ENCODE results near the gene ZDHHC4. TPM values are rescaled to one million over a fixed set of nuclear protein-coding genes. Genes with fewer than 3 reads are reported as not detected.

Gene ZDHHC4
- total RNA-seq, 1 donor from 2014 or later, result 28.3 TPM

DNA sequence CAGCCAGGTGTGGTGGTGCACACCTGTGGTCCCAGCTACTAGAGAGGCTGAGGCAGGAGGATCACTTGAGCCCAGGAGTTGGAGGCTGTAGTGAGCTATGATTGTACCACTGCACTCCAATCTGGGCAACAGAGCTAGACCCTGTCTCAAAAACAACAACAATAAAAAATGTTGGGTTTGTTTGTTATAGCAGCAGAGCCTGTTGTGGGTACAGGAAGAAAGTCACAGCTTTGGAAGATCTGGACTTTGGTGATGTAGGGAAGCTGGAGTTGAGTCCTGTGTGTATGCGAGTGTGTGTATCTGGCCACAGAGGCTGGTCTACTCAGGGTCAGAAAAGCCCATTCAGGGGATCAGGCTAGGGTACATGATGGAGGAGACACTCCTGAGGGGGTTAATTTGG lies 29.9 kb upstream of the ZDHHC4 start:
- Mint-ChIP-seq H3K9me3 (no peaks in the 10 kb centered on the region), H3K27ac (no peak overlapping the region), H3K36me3 (ENCODE audit: low read depth) (no peaks in the 10 kb centered on the region), H3K4me1 (peaks cover 7% of the 10 kb centered on the region), H3K27me3 (no peaks in the 10 kb centered on the region), H3K4me3 (no peak overlapping the region)
- intact Hi-C loops (cut with micrococcal nuclease), result no loop called here
- no peak for DNase-seq

DNA sequence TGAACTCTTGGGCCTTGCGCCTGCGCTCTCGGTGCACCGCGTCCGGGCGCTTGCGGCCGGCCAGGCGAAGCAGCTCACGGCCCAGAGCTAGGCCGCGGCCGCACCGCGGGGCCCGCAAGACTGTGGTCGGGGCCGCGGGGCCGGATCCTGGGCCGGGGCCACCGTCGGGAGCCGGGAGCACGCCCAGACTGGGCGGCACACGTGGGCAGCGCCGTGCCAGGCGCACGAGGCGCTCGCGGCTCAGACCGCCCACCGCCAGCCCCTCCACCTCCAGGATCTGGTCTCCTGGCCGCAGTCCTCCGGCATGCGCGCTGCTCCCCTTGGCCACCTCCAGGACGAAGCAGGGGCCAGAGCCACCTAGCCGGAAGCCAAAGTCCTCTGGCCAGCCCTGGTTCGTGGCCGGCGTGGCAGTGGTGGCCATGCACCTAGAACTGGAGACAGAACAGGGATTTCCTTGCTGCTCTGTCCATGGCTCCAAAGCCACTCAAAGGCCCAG lies 26.2 kb upstream of the ZDHHC4 start, which contains the start of gene GRID2IP:
GRID2IP (minus strand) TSS at position 446 of the 496 bp plus-strand sequence; CDS start at position 421, 25 bp downstream.
- H3K27ac Mint-ChIP-seq, result no peak within 1 kb of the TSS
- intact Hi-C loops (cut with micrococcal nuclease), result no loop called here
- no peaks in the 10 kb centered on the region for H3K36me3 Mint-ChIP-seq (ENCODE audit: low read depth)

DNA sequence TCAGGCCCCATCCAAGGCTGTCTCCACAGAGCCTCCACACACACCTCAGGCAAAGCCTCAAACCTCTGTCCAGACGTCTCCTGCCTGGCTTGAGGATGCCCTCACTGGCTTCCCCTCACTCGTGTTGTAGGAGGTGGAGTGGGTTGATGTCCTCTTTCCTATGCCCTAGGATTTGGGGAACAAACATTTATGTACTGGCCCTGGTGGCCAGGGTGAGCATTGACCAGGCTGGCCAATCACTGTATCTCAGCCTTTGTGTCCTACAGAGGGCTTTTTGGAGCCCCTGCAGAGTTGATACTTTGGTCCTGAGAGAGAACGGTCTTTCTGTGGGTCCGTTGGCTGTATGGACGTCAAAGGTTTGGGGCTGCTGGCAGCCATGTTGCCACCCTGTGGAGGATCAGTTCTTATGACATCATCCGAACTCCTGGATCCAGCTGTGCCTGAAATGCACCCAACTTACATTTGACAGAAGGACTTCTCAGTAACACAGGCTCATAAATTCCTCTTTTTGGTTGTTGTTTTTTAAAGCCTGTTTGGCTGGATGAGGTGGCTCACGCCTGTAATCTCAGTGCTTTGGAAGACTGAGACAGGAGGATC lies 23.7 kb upstream of the ZDHHC4 start:
- no peaks in the 10 kb centered on the region for H3K9me3 Mint-ChIP-seq
- no peak for DNase-seq
- intact Hi-C loops (cut with micrococcal nuclease), result no loop called here
- H3K27ac Mint-ChIP-seq, result no peak overlapping the region
- H3K36me3 Mint-ChIP-seq (ENCODE audit: low read depth), result no peaks in the 10 kb centered on the region
- H3K4me1 Mint-ChIP-seq, result peaks cover 6% of the 10 kb centered on the region
- no peak overlapping the region for H3K4me3 Mint-ChIP-seq
- no peaks in the 10 kb centered on the region for H3K27me3 Mint-ChIP-seq

More for the DNA sequence above, 26.2 kb upstream of the ZDHHC4 start, which contains the start of gene GRID2IP:
- H3K4me1 Mint-ChIP-seq, result peaks cover 8% of the 10 kb centered on the region
- no peak for DNase-seq
- H3K4me3 Mint-ChIP-seq, result no peak within 1 kb of the TSS
- no peaks in the 10 kb centered on the region for H3K9me3 Mint-ChIP-seq
- no peaks in the 10 kb centered on the region for H3K27me3 Mint-ChIP-seq

DNA sequence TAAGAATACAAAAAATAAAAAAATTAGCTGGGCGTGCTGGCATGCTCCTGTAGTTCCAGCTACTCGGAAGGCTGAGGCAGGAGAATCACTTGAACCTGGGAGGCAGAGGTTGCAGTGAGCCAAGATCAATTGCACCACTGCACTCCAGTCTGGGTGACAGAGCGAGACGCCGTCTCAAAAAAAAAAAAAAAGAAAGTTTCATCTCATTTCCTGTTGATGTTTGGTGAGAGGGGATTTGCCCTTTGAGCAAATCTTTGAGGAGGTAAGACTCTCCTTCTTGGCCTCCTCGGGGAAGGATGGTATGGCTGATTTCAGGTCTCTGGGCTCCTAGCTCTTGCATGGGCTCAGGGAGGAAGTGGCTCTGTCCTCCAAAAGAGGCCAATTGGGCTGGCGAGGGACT lies 22.4 kb upstream of the ZDHHC4 start:
- intact Hi-C loops (cut with micrococcal nuclease), result no loop called here
- peak; percentile 63 for DNase-seq
- Mint-ChIP-seq H3K4me1 (peaks cover 6% of the 10 kb centered on the region), H3K27ac (peak overlapping the region; percentile 89), H3K27me3 (peaks cover 4% of the 10 kb centered on the region), H3K4me3 (peak overlapping the region; percentile 55), H3K36me3 (ENCODE audit: low read depth) (no peaks in the 10 kb centered on the region), H3K9me3 (no peaks in the 10 kb centered on the region)

DNA sequence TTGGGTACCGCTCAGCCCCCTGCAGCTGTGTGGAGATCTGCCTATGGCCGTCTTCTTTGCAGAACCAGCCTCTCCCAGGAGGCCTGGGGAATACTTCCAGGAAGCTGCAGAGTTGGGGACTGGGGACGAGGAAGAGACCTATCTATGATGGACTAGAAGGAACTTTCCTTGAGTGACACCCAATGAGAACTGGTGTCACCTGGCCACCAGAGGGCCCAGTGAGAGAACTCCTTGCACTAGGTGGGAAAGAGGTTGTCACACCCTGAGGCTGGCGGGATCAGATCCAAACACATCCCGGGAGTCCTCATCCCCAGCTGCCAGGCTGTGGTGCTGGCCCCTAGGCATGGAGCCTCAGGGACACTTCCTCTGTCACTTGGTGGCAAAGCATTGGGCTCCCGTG lies 21.1 kb upstream of the ZDHHC4 start:
- H3K27ac Mint-ChIP-seq, result no peak overlapping the region
- intact Hi-C loops (cut with micrococcal nuclease), result no loop called here
- H3K36me3 Mint-ChIP-seq (ENCODE audit: low read depth), result no peaks in the 10 kb centered on the region
- H3K9me3 Mint-ChIP-seq, result no peaks in the 10 kb centered on the region
- DNase-seq, result no peak
- peaks cover 6% of the 10 kb centered on the region for H3K4me1 Mint-ChIP-seq
- H3K27me3 Mint-ChIP-seq, result peaks cover 5% of the 10 kb centered on the region
- H3K4me3 Mint-ChIP-seq, result no peak overlapping the region

DNA sequence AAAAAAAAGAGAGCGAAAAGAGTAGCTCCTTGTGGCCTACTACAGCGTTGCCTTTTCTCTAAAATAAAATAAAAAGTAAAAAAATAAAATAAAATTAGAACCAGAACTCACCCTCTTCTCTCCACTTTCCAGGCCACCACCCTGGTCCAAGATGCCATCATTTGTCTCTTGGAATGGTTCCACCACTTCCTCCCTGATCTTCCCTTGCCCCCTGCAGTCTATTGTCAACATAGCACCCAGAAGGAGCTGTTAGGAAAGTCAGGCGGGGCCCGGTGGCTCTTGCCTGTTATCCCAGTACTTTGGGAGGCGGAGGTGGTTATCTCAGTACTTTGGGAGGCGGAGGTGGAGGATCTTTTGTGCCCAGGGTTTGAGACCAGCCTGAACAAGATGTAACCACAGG lies 18.4 kb upstream of the ZDHHC4 start:
- Mint-ChIP-seq H3K36me3 (ENCODE audit: low read depth) (no peaks in the 10 kb centered on the region), H3K27ac (no peak overlapping the region), H3K4me3 (no peak overlapping the region), H3K9me3 (no peaks in the 10 kb centered on the region), H3K27me3 (peaks cover 5% of the 10 kb centered on the region), H3K4me1 (peaks cover 6% of the 10 kb centered on the region)
- peak; percentile 73 for DNase-seq
- intact Hi-C loops (cut with micrococcal nuclease), result loop anchor here (2.0 kb wide), 1 partner anchor 42 kb away; no protein-coding TSS in a partner anchor

DNA sequence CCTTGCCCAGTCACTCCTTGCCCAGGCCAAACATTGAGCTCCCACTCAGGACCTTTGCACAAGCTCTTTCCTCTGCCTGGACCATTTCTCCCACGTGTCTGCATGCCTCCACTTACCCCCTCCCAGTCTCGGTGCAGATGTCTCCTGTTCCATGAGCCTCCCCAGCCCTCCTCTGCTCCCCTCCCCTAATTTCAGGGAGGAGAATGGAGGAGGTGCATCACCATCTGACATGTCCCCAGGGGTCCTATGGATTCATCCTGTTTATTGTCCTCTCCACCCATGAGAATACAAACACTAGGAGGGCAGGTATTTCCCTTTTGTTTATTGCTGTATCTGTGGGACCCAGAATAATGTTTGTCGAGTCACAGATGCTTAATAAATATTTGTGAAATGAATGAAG lies 17.4 kb upstream of the ZDHHC4 start:
- Mint-ChIP-seq H3K27me3 (peaks cover 5% of the 10 kb centered on the region), H3K36me3 (ENCODE audit: low read depth) (no peaks in the 10 kb centered on the region), H3K9me3 (no peaks in the 10 kb centered on the region), H3K4me3 (no peak overlapping the region), H3K4me1 (peaks cover 2% of the 10 kb centered on the region), H3K27ac (no peak overlapping the region)
- intact Hi-C loops (cut with micrococcal nuclease), result loop anchor here (2.0 kb wide), 1 partner anchor 43 kb away; no protein-coding TSS in a partner anchor
- DNase-seq, result no peak

DNA sequence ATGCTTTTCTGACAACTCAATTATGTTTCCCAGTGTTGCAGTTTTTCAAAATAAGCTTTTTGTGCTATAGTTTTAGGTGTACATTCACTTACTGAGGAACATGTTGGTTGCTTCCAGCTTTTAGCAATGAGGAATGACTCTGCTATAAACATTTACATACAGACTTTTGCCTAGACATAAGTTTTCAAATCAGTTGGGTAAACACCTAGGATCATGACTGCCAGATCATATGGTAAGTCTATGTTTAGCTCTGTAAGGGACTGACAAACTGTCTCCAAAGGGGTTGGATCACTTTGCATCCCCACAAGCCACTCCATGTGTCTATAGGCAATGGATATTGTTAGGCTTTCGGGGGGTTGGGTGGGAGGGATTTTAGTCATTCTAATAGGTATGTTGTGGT lies 15.1 kb upstream of the ZDHHC4 start:
- H3K9me3 Mint-ChIP-seq, result no peaks in the 10 kb centered on the region
- intact Hi-C loops (cut with micrococcal nuclease), result no loop called here
- no peaks in the 10 kb centered on the region for H3K4me1 Mint-ChIP-seq
- no peak overlapping the region for H3K27ac Mint-ChIP-seq
- peaks cover 5% of the 10 kb centered on the region for H3K27me3 Mint-ChIP-seq
- DNase-seq, result no peak
- no peaks in the 10 kb centered on the region for H3K36me3 Mint-ChIP-seq (ENCODE audit: low read depth)
- no peak overlapping the region for H3K4me3 Mint-ChIP-seq

DNA sequence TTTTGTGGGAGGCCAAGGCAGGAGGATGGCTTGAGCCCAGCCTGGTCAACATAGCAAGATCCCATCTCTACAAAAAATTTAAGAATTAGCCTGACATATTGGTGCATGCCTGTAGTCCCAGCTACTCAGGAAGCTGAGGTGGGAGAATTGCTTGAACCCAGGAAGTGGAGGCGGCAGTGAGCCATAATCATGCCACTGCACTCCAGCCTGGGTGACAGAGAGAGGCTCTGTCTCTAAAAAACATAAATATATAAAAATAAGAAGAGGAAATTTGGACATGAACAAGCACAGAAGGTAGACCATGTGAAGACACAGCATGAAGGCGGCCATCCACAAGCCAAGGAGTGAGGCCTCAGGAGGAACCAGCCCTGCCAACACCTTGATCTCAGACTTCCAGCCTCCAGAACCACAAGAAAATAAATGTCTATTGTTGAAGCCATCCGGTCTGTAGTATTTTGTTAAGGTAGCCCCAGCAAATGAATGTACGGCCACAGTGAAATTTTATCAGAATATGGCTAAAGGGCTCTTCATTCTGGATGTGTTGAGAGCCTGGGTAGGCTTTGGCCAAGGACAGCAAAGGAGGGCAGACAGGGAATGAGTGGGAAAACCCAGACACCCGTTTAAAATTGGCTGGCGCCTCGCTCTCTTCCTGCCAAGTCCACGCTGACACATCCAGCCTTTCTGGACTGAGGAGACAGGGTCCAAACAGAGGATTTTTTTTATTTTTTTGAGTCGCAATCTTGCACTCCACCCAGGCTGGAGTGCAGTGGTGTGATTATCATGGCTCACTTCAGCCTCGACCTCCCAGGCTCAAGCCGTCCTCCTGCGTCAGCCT lies 13.1 kb upstream of the ZDHHC4 start:
- Mint-ChIP-seq H3K27me3 (peaks cover 5% of the 10 kb centered on the region), H3K4me3 (no peak overlapping the region), H3K27ac (no peak overlapping the region), H3K9me3 (no peaks in the 10 kb centered on the region), H3K4me1 (no peaks in the 10 kb centered on the region), H3K36me3 (ENCODE audit: low read depth) (no peaks in the 10 kb centered on the region)
- no peak for DNase-seq
- intact Hi-C loops (cut with micrococcal nuclease), result no loop called here

DNA sequence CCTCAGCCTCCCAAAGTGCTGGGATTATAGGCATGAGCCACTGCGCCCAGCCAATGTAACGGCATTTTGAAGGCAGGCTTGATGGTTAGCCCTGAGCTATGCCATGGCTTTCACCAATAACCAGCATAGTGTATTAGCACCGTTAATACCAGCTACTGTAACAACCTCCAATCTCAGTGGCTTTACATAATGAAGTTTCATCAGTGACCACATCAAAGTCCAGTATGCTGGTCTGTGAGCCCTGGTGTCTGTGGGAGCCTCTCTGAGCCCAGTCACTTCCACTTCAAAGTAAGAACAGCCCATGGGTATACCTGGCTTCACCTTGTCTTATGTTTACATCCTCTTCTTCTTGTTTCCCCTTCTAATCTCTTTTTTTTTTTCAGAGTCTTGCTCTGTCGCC lies 11.6 kb upstream of the ZDHHC4 start:
- no peak overlapping the region for H3K4me3 Mint-ChIP-seq
- intact Hi-C loops (cut with micrococcal nuclease), result no loop called here
- no peak for DNase-seq
- no peaks in the 10 kb centered on the region for H3K36me3 Mint-ChIP-seq (ENCODE audit: low read depth)
- H3K27me3 Mint-ChIP-seq, result no peaks in the 10 kb centered on the region
- no peak overlapping the region for H3K27ac Mint-ChIP-seq
- no peaks in the 10 kb centered on the region for H3K9me3 Mint-ChIP-seq
- no peaks in the 10 kb centered on the region for H3K4me1 Mint-ChIP-seq

DNA sequence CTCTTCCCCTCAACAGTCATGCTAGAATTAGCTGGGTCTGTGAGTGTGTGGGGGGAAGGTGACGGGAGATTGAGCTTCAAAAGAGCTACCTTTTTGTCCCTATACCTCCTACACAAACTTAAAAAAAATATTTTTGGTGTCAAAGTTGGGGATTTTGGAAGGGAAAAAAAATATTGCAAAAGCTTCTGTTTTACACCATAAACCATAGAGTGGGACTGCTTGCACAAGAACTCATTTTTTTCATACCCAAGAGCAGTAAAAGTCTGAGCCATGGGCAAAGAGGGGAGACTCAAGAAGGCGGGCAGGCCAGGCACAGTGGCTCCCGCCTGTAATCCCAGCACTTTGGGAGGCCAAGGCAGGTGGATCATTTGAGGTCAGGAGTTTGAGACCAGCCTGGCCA lies 9.4 kb upstream of the ZDHHC4 start:
- Mint-ChIP-seq H3K4me1 (no peaks in the 10 kb centered on the region), H3K36me3 (ENCODE audit: low read depth) (no peaks in the 10 kb centered on the region), H3K27me3 (peaks cover 3% of the 10 kb centered on the region), H3K27ac (no peak overlapping the region), H3K9me3 (no peaks in the 10 kb centered on the region), H3K4me3 (no peak overlapping the region)
- intact Hi-C loops (cut with micrococcal nuclease), result no loop called here
- DNase-seq, result no peak

DNA sequence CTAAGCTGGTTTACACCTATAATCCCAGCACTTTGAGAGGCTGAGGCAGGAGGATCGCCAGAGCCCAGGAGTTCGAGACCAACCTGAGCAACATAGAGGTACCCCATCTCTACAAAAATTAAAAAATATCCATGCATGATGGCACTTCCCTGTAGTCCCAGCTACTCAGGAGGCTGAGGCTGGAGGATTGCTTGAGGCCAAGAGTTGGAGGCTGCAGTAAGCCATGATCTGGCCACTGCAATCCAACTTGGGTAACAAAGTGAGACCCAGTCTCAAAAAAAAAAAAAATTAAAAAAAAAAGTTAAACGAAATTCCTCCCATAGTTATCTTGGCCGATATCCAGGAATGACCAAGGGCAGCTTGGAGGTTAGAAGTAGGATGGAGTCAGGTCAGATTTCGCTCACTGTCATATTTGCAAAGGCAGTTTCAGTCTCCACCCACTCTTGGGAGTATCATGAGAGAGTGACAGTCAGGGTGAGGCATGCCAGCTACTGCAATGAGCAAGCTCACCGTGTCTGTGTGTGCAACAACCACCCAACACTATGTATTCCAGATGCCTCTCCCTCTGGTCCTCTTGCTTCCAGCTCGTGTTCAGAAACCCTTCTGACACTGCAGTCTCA lies 6.0 kb upstream of the ZDHHC4 start:
- intact Hi-C loops (cut with micrococcal nuclease), result loop anchor here (5.0 kb wide), 1 partner anchor 54 kb away; no protein-coding TSS in a partner anchor
- Mint-ChIP-seq H3K36me3 (ENCODE audit: low read depth) (no peaks in the 10 kb centered on the region), H3K27me3 (peaks cover 3% of the 10 kb centered on the region), H3K9me3 (no peaks in the 10 kb centered on the region), H3K27ac (no peak overlapping the region), H3K4me1 (no peaks in the 10 kb centered on the region), H3K4me3 (no peak overlapping the region)
- DNase-seq, result no peak

DNA sequence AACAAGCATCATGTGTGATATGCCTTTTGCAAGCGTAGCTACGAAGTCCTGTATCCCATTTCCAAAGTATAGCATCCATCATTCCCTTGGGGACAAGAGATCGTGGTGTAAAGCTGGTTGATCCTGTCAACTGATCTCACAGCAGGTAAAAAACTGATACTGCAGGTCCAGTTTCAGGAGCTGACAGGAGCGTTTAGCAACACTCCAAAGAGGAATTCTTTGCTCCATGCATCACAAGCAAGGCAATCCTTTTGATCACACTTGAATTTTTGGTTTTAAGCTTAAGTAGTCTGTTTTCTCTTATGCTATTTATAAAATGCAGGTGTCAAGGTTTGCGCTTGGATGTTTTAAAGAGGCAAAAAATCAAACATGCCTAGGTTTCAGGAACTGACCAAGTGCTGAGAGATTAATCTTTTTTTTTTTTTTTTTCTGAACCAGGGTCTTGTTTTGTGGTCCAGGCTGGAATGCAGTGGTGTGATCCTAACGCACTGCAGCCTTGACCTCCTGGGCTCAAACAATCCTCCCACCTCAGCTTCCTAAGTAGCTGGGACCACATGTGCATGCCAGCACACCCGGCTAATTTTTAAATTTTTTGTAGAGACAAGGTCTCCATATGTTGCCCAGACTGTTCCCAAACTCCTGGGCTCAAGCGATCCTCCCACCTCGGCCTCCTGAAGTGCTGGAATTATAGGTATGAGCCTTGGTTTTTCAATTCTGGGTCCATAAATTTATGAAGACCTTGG lies 1.8 kb upstream of the ZDHHC4 start:
- intact Hi-C loops (cut with micrococcal nuclease), result loop anchor here (5.0 kb wide), 1 partner anchor 62 kb away; the partner anchor contains the start of gene ZNF316
- Mint-ChIP-seq H3K27me3 (peaks cover 3% of the 10 kb centered on the region), H3K36me3 (ENCODE audit: low read depth) (peaks cover 8% of the 10 kb centered on the region), H3K4me1 (peaks cover 13% of the 10 kb centered on the region), H3K9me3 (no peaks in the 10 kb centered on the region), H3K27ac (no peak overlapping the region), H3K4me3 (peak overlapping the region; percentile 81)
- DNase-seq, result no peak

Data from activated CD4-positive, alpha-beta T cell treated with anti-CD3 and anti-CD28 coated beads, Interleukin-2, amount 10 ng/mL, durations not matched to agents 24 days and 14 days (primary cell).